ENCODE measurements around the gene ATP9A.

The ATP9A gene

GRCh38 chr20:51688600-51689244 is 79.5 kb downstream of the ATP9A start:
- POLR2A ChIA-PET = no interaction called here
- H3K36me3 ChIP-seq (ENCODE audit: control insufficient read depth in 2 of 2, insufficient read depth in 1 of 2, low read length in 2 of 2) = peaks cover 0 to 25% of the 10 kb centered on the region in 2 experiments; a peak in 2 of 3 replicates
- no peaks in the 10 kb centered on the region for H3K9me3 ChIP-seq (ENCODE audit: control insufficient read depth, insufficient read depth, low read depth, low read length)
- no peak overlapping the region for H3K4me3 ChIP-seq (ENCODE audit: low read depth, low read length)
- no peaks in the 10 kb centered on the region for H3K4me1 ChIP-seq (ENCODE audit: control insufficient read depth, insufficient read depth, low read length)
- TF ChIP-seq ZNF175 (tag by site-specific recombination; IDR thresholded peaks at IDR 0.05) = no peak
- TF ChIP-seq ZNF423 (tag by site-specific recombination; IDR thresholded peaks at IDR 0.05) = no peak
- no peak for TF ChIP-seq ZNF501 (tag by site-specific recombination; IDR thresholded peaks at IDR 0.05)
- no peak for TF ChIP-seq SALL2 (tag by site-specific recombination; IDR thresholded peaks at IDR 0.05; ENCODE audit: borderline replicate concordance)
- TF ChIP-seq ZNF843 (tag by site-specific recombination; IDR thresholded peaks at IDR 0.05) = no peak
- no peak overlapping the region for H3K27ac ChIP-seq (ENCODE audit: extremely low read depth, low read depth, low read length)
- CTCF ChIA-PET = interaction anchor here (0.6 to 2.4 kb wide), 4 partner anchors 12 to 191 kb away, joined by 3 to 8 read pairs (median 5); no protein-coding TSS in a partner anchor

DNA sequence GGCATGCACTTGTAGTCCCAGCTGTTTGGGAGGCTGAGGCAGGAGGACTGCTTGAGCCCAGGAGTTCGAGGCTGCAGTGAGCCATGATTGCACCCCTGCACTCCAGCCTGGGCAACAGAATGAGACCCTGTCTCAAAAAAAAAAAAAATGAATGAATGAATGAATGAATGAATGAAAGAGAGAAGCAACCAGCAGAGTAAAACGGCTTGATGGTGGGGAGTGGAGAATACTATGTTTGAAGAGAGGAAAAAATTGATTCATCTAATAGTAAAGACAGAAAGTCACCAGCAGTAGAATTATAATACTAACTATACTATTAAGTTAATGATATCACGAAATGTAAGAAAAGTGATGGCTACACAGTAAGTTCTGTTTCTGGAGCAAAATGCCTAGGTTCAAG is 80.6 kb downstream of the ATP9A start:
- CTCF ChIA-PET = no interaction called here
- POLR2A ChIA-PET = no interaction called here
- H3K36me3 ChIP-seq (ENCODE audit: control insufficient read depth in 2 of 2, insufficient read depth in 1 of 2, low read length in 2 of 2) = peaks cover 0 to 17% of the 10 kb centered on the region in 2 experiments; a peak in 2 of 3 replicates
- TF ChIP-seq ZNF114 (tag by site-specific recombination; IDR thresholded peaks at IDR 0.05) (no peak), ZBTB1 (tag by site-specific recombination; IDR thresholded peaks at IDR 0.05) (no peak), KLF10 (tag by site-specific recombination; IDR thresholded peaks at IDR 0.05) (no peak), IKZF3 (tag by site-specific recombination; IDR thresholded peaks at IDR 0.05) (no peak)
- TF ChIP-seq, protein P1, sequence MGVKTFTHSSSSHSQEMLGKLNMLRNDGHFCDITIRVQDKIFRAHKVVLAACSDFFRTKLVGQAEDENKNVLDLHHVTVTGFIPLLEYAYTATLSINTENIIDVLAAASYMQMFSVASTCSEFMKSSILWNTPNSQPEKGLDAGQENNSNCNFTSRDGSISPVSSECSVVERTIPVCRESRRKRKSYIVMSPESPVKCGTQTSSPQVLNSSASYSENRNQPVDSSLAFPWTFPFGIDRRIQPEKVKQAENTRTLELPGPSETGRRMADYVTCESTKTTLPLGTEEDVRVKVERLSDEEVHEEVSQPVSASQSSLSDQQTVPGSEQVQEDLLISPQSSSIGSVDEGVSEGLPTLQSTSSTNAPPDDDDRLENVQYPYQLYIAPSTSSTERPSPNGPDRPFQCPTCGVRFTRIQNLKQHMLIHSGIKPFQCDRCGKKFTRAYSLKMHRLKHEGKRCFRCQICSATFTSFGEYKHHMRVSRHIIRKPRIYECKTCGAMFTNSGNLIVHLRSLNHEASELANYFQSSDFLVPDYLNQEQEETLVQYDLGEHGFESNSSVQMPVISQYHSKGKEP (tag by site-specific recombination; IDR thresholded peaks at IDR 0.05) = no peak
- TF ChIP-seq, protein P2, sequence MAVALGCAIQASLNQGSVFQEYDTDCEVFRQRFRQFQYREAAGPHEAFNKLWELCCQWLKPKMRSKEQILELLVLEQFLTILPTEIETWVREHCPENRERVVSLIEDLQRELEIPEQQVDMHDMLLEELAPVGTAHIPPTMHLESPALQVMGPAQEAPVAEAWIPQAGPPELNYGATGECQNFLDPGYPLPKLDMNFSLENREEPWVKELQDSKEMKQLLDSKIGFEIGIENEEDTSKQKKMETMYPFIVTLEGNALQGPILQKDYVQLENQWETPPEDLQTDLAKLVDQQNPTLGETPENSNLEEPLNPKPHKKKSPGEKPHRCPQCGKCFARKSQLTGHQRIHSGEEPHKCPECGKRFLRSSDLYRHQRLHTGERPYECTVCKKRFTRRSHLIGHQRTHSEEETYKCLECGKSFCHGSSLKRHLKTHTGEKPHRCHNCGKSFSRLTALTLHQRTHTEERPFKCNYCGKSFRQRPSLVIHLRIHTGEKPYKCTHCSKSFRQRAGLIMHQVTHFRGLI (tag by site-specific recombination; IDR thresholded peaks at IDR 0.05) = no peak
- H3K4me1 ChIP-seq (ENCODE audit: control insufficient read depth, insufficient read depth, low read length) = no peaks in the 10 kb centered on the region
- no peaks in the 10 kb centered on the region for H3K9me3 ChIP-seq (ENCODE audit: control insufficient read depth, insufficient read depth, low read depth, low read length)
- H3K27ac ChIP-seq (ENCODE audit: extremely low read depth, low read depth, low read length) = no peak overlapping the region
- no peak overlapping the region for H3K4me3 ChIP-seq (ENCODE audit: low read depth, low read length)

DNA sequence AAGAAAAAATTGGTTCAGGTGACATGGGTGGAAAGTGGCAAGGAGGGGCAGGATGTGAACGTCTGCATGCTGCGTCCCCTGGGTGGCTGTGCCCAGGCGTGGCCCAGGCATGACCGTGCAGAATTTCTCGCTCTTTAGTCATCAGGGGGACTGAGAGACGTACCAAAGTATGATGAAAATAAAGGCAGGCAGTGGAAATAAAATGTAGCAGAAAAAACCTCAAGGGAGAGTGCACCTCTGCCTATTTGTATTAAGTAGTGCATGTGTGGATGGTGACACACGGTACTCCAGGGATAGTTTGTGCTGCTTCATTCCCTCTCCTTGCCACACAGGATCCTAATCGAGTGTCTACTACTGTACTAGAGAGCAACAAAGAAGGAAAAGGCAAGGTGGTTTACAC is 81.1 kb downstream of the ATP9A start:
- CTCF ChIA-PET = no interaction called here
- peaks cover 0 to 17% of the 10 kb centered on the region in 2 experiments; a peak in 2 of 3 replicates for H3K36me3 ChIP-seq (ENCODE audit: control insufficient read depth in 2 of 2, insufficient read depth in 1 of 2, low read length in 2 of 2)
- no peak overlapping the region for H3K27ac ChIP-seq (ENCODE audit: extremely low read depth, low read depth, low read length)
- POLR2A ChIA-PET = no interaction called here
- no peaks in the 10 kb centered on the region for H3K4me1 ChIP-seq (ENCODE audit: control insufficient read depth, insufficient read depth, low read length)
- H3K9me3 ChIP-seq (ENCODE audit: control insufficient read depth, insufficient read depth, low read depth, low read length) = no peaks in the 10 kb centered on the region
- H3K4me3 ChIP-seq (ENCODE audit: low read depth, low read length) = no peak overlapping the region
- TF ChIP-seq ZNF341 (tag by site-specific recombination; IDR thresholded peaks at IDR 0.05; ENCODE audit: low read depth) (no peak), ZBTB17 (tag by site-specific recombination; IDR thresholded peaks at IDR 0.05) (no peak), ZBTB10 (tag by site-specific recombination; IDR thresholded peaks at IDR 0.05) (no peak), GLIS2 (tag by site-specific recombination; IDR thresholded peaks at IDR 0.05) (no peak), ZNF791 (tag by site-specific recombination; IDR thresholded peaks at IDR 0.05) (no peak), ZBTB8A (tag by site-specific recombination; IDR thresholded peaks at IDR 0.05) (no peak), GLI2 (tag by site-specific recombination; IDR thresholded peaks at IDR 0.05; ENCODE audit: borderline replicate concordance, low read depth) (no peak), ZNF2 (tag by site-specific recombination; IDR thresholded peaks at IDR 0.05) (no peak), ZNF223 (tag by site-specific recombination; IDR thresholded peaks at IDR 0.05) (no peak), BCL6B (tag by site-specific recombination; IDR thresholded peaks at IDR 0.05) (no peak), ZBTB20 (tag by site-specific recombination; IDR thresholded peaks at IDR 0.05) (no peak), ZNF19 (tag by site-specific recombination; IDR thresholded peaks at IDR 0.05; ENCODE audit: low read depth) (no peak), YY2 (tag by site-specific recombination; IDR thresholded peaks at IDR 0.05) (no peak)
- TF ChIP-seq, protein P3, sequence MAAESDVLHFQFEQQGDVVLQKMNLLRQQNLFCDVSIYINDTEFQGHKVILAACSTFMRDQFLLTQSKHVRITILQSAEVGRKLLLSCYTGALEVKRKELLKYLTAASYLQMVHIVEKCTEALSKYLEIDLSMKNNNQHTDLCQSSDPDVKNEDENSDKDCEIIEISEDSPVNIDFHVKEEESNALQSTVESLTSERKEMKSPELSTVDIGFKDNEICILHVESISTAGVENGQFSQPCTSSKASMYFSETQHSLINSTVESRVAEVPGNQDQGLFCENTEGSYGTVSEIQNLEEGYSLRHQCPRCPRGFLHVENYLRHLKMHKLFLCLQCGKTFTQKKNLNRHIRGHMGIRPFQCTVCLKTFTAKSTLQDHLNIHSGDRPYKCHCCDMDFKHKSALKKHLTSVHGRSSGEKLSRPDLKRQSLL (tag by site-specific recombination; IDR thresholded peaks at IDR 0.05) = no peak

Measured in HEK293 (cell line).